Mesothelial cell of epicardium (in vitro differentiated cells): ENCODE data around the gene BOLL. TPM values are rescaled to one million over a fixed set of nuclear protein-coding genes. Genes with fewer than 3 reads are reported as not detected.
"Not testable (repeated sequence)": the region's sequence is repeated elsewhere in the genome, so short reads cannot be mapped to it uniquely, and the experiment has no call there.

Experiments
- DNase-seq, 2 experiments: peaks; one replicate each; pipeline ENCODE4 v3.0.0; 2021; ENCODE audit warnings: low spot score in 2 of 2; ENCODE audit not compliant: unreplicated experiment in 2 of 2
- H3K27ac Mint-ChIP-seq: 2 replicates; pipeline ENCODE4 v1.8.0; 2021; ENCODE audit warnings: mixed read lengths
- H3K27me3 Mint-ChIP-seq: 2 replicates; pipeline ENCODE4 v1.8.0; 2021; ENCODE audit warnings: low read depth, mixed read lengths
- H3K36me3 Mint-ChIP-seq: 2 replicates; pipeline ENCODE4 v1.8.0; 2021; ENCODE audit warnings: mixed read lengths
- H3K4me1 Mint-ChIP-seq: 2 replicates; pipeline ENCODE4 v1.8.0; 2021; ENCODE audit warnings: mixed read lengths
- H3K4me3 Mint-ChIP-seq: 2 replicates; pipeline ENCODE4 v1.8.0; 2021; ENCODE audit warnings: mild to moderate bottlenecking, moderate library complexity, mixed read lengths
- H3K9me3 Mint-ChIP-seq: 2 replicates; pipeline ENCODE4 v1.8.0; 2021; ENCODE audit warnings: mixed read lengths
- CTCF ChIP-seq: fragments of 200-600 bp; sonication (generic); IDR thresholded peaks from one replicate; pipeline ENCODE4 v1.5.0; 2021; ENCODE audit warnings: antibody characterized with exemption; ENCODE audit not compliant: unreplicated experiment
- total RNA-seq: library from RNA; stranded (reverse); gene quantifications from 3 replicates; pipeline ENCODE4 v1.2.1, GENCODE V29; 2021

The BOLL gene
- total RNA-seq, 1 donor from 2014 or later = not detected

- H3K27me3 Mint-ChIP-seq = peaks cover 3% of the 10 kb centered on the region
- no peak overlapping the region for H3K27ac Mint-ChIP-seq
- no peak for TF ChIP-seq CTCF
- H3K4me1 Mint-ChIP-seq = peaks cover 30% of the 10 kb centered on the region
- DNase-seq = no peak
- H3K36me3 Mint-ChIP-seq = no peaks in the 10 kb centered on the region
- H3K9me3 Mint-ChIP-seq = no peaks in the 10 kb centered on the region
- H3K4me3 Mint-ChIP-seq = peak overlapping the region; percentile 83
Measured at GRCh38 chr2:197706839-197707207, 78.3 kb downstream of the BOLL start.

GRCh38 chr2:197705912-197706838 lies 78.9 kb downstream of the BOLL start:
- H3K9me3 Mint-ChIP-seq = no peaks in the 10 kb centered on the region
- no peaks in the 10 kb centered on the region for H3K36me3 Mint-ChIP-seq
- H3K27me3 Mint-ChIP-seq = peaks cover 3% of the 10 kb centered on the region
- no peak for DNase-seq
- no peak for TF ChIP-seq CTCF
- H3K27ac Mint-ChIP-seq = peak overlapping the region; percentile 86
- H3K4me3 Mint-ChIP-seq = peak overlapping the region; percentile 83
- H3K4me1 Mint-ChIP-seq = peaks cover 30% of the 10 kb centered on the region

GRCh38 chr2:197705121-197705911 lies 79.8 kb downstream of the BOLL start, which contains the start of gene MARS2:
Gene MARS2 (plus strand): TSS chr2:197705369. CDS start chr2:197705406, 37 bp downstream.
- Mint-ChIP-seq H3K9me3 (no peaks in the 10 kb centered on the region), H3K27ac (peak within 1 kb of the TSS; percentile 86), H3K27me3 (peaks cover 3% of the 10 kb centered on the region), H3K4me1 (peaks cover 30% of the 10 kb centered on the region), H3K4me3 (peak within 1 kb of the TSS; percentile 83), H3K36me3 (no peaks in the 10 kb centered on the region)
- no peak for TF ChIP-seq CTCF
- DNase-seq = peak; percentile 93 to 95

GRCh38 chr2:197704434-197705120 lies 80.5 kb downstream of the BOLL start:
- no peak for DNase-seq
- H3K27me3 Mint-ChIP-seq = peaks cover 3% of the 10 kb centered on the region
- peaks cover 30% of the 10 kb centered on the region for H3K4me1 Mint-ChIP-seq
- H3K36me3 Mint-ChIP-seq = no peaks in the 10 kb centered on the region
- H3K4me3 Mint-ChIP-seq = peak overlapping the region; percentile 83
- TF ChIP-seq CTCF = no peak
- peak overlapping the region; percentile 82 for H3K27ac Mint-ChIP-seq
- H3K9me3 Mint-ChIP-seq = no peaks in the 10 kb centered on the region

GRCh38 chr2:197700960-197701359 lies 84.2 kb downstream of the BOLL start:
- Mint-ChIP-seq H3K4me1 (peaks cover 6% of the 10 kb centered on the region), H3K36me3 (peaks cover 2% of the 10 kb centered on the region), H3K9me3 (peaks cover 7% of the 10 kb centered on the region), H3K27me3 (peaks cover 3% of the 10 kb centered on the region), H3K4me3 (no peak overlapping the region), H3K27ac (no peak overlapping the region)
- DNase-seq = no peak
- no peak for TF ChIP-seq CTCF

- H3K9me3 Mint-ChIP-seq = peaks cover 12% of the 10 kb centered on the region
- not testable (repeated sequence) for DNase-seq, H3K4me3 Mint-ChIP-seq, H3K27ac Mint-ChIP-seq, H3K4me1 Mint-ChIP-seq, H3K36me3 Mint-ChIP-seq, H3K27me3 Mint-ChIP-seq
Measured at GRCh38 chr2:197699724-197700123, 85.4 kb downstream of the BOLL start.

- not testable (repeated sequence) for H3K27ac Mint-ChIP-seq, DNase-seq, H3K27me3 Mint-ChIP-seq, H3K36me3 Mint-ChIP-seq, H3K4me1 Mint-ChIP-seq, H3K4me3 Mint-ChIP-seq
- peaks cover 20% of the 10 kb centered on the region for H3K9me3 Mint-ChIP-seq
Measured at GRCh38 chr2:197696571-197696970, 88.5 kb downstream of the BOLL start.

GRCh38 chr2:197695971-197696370 lies 89.1 kb downstream of the BOLL start:
- not testable (repeated sequence) for H3K4me3 Mint-ChIP-seq, H3K36me3 Mint-ChIP-seq, H3K27ac Mint-ChIP-seq, DNase-seq, H3K4me1 Mint-ChIP-seq, H3K27me3 Mint-ChIP-seq
- peaks cover 20% of the 10 kb centered on the region for H3K9me3 Mint-ChIP-seq
